Ishikawa (cell line): ENCODE data around the gene CASQ2.

Experiments
- EP300 ChIP-seq: IDR thresholded peaks from 2 replicates; pipeline ENCODE4 v1.6.1; 2012; ENCODE audit warnings: borderline replicate concordance
- FOXM1 ChIP-seq: IDR thresholded peaks from 2 replicates; pipeline ENCODE4 v1.6.1; 2012; ENCODE audit warnings: low read depth, borderline replicate concordance
- MAX ChIP-seq: IDR thresholded peaks from 2 replicates; pipeline ENCODE4 v1.6.1; 2012
- RAD21 ChIP-seq: IDR thresholded peaks from 2 replicates; pipeline ENCODE4 v1.6.1; 2012; ENCODE audit warnings: low read depth
- USF1 ChIP-seq: IDR thresholded peaks from 2 replicates; pipeline ENCODE4 v1.6.1; 2012
- YY1 ChIP-seq: IDR thresholded peaks from 2 replicates; pipeline ENCODE4 v1.6.1; 2012; ENCODE audit warnings: low read depth

GRCh38 chr1:115661157-115661556 is 107.4 kb downstream of the CASQ2 start:
- TF ChIP-seq RAD21: no peak
- no peak for TF ChIP-seq MAX
- no peak for TF ChIP-seq FOXM1
- no peak for TF ChIP-seq YY1
- no peak for TF ChIP-seq EP300
- no peak for TF ChIP-seq USF1
